ENCODE measurements around the gene MDM1. TPM values are rescaled to one million over a fixed set of nuclear protein-coding genes. Genes with fewer than 3 reads are reported as not detected.

MDM1 gene
- total RNA-seq, 6 experiments from 2014 or later: 7.3 to 9.1 (median 7.8) TPM

DNA sequence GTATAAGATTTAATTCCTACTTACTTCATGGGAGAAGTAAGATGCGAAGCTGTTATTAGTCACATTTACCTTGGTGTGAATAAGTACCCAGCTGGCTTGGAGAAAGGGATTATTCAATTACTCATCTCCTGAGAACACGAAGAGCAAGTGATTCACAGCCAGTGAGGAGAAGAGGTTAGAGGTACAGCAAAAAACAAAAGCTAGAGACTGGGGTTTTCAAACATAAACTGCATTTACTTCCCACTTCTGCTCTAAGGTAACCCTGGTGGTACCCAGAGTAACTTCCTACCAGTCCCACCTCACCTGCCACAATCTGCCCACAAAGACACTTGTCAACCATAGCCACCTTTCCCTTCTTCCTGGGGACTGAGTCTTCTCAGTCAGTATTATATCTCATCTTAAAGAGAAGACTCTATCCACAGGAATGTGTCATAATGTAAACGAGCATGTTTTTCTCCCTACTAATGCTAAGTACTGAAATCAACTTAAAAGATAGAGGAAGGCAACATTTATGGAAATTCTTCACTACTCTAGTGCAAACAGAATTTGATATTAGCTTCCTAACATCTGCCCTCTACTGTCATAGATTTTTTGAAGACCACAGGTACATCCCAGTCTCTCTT, 72.7 kb downstream of the MDM1 start:
- Mint-ChIP-seq H3K4me3 (peak overlapping the region; percentile 4; the same call in 1 of the 2 replicates), H3K27ac (peak overlapping the region; percentile 41; the same call in 1 of the 2 replicates), H3K4me1 (ENCODE audit: low read depth) (peaks cover 17% of the 10 kb centered on the region), H3K36me3 (ENCODE audit: low read depth) (no peaks in the 10 kb centered on the region), H3K27me3 (ENCODE audit: insufficient read depth) (peaks cover 31% of the 10 kb centered on the region), H3K9me3 (no peaks in the 10 kb centered on the region)
- DNase-seq: peak; percentile 74
- TF ChIP-seq, protein P1, sequence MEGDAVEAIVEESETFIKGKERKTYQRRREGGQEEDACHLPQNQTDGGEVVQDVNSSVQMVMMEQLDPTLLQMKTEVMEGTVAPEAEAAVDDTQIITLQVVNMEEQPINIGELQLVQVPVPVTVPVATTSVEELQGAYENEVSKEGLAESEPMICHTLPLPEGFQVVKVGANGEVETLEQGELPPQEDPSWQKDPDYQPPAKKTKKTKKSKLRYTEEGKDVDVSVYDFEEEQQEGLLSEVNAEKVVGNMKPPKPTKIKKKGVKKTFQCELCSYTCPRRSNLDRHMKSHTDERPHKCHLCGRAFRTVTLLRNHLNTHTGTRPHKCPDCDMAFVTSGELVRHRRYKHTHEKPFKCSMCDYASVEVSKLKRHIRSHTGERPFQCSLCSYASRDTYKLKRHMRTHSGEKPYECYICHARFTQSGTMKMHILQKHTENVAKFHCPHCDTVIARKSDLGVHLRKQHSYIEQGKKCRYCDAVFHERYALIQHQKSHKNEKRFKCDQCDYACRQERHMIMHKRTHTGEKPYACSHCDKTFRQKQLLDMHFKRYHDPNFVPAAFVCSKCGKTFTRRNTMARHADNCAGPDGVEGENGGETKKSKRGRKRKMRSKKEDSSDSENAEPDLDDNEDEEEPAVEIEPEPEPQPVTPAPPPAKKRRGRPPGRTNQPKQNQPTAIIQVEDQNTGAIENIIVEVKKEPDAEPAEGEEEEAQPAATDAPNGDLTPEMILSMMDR (IDR thresholded peaks at IDR 0.05): no peak

DNA sequence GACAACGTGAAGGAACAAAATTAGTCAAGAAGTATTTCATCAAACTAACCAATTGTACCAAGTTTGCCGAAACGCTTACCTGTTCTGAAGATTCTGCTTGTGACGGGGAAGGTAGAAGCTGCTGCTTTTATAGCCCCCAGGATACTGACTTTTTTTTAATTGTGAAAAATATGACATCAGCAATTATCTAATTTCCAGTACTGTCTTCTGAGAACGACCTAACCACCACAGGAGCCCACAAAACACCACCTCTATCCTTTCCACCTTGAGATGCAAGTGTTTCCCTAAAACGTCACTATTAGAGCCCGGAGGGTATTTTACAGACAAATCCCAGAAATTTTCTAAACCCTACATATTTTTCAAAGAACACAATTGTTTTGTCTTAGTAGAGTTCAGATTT, 78.7 kb downstream of the MDM1 start, which contains the start of gene IL22:
IL22 (minus strand) TSS at position 101 of the 400 bp plus-strand sequence. CDS start 156 bp downstream, outside the sequence.
- no peak for DNase-seq
- TF ChIP-seq, protein P1 (IDR thresholded peaks at IDR 0.05): no peak
- no peak within 1 kb of the TSS for H3K27ac Mint-ChIP-seq
- peaks cover under 1% of the 10 kb centered on the region; the same call in 1 of the 2 replicates for H3K4me1 Mint-ChIP-seq (ENCODE audit: low read depth)
- no peaks in the 10 kb centered on the region for H3K36me3 Mint-ChIP-seq (ENCODE audit: low read depth)
- H3K27me3 Mint-ChIP-seq (ENCODE audit: insufficient read depth): peaks cover 50% of the 10 kb centered on the region
- no peak within 1 kb of the TSS for H3K4me3 Mint-ChIP-seq
- H3K9me3 Mint-ChIP-seq: no peaks in the 10 kb centered on the region

DNA sequence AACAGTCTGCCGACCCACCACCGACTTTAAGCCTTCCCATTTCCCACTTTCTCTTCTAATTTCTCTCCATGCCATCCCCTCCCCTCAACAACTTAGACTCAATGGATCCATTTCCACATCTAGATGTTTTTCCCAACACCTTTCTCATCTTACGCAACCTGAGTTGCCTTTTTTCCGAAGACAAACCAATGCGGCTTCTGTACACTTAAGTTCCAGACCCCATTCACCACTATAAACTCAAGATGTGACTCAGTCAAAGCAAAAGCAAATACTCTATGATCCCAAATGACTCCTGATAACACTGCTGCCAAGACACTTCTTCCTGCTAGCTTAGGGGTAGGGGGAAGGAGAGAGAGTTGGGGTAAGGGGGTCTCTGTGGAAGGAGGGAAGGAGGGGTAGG, 80.1 kb downstream of the MDM1 start:
- TF ChIP-seq, protein P1 (IDR thresholded peaks at IDR 0.05): no peak
- H3K4me1 Mint-ChIP-seq (ENCODE audit: low read depth): no peaks in the 10 kb centered on the region
- no peak overlapping the region for H3K27ac Mint-ChIP-seq
- no peak overlapping the region for H3K4me3 Mint-ChIP-seq
- H3K36me3 Mint-ChIP-seq (ENCODE audit: low read depth): no peaks in the 10 kb centered on the region
- H3K9me3 Mint-ChIP-seq: no peaks in the 10 kb centered on the region
- H3K27me3 Mint-ChIP-seq (ENCODE audit: insufficient read depth): peaks cover 50% of the 10 kb centered on the region
- DNase-seq: no peak

DNA sequence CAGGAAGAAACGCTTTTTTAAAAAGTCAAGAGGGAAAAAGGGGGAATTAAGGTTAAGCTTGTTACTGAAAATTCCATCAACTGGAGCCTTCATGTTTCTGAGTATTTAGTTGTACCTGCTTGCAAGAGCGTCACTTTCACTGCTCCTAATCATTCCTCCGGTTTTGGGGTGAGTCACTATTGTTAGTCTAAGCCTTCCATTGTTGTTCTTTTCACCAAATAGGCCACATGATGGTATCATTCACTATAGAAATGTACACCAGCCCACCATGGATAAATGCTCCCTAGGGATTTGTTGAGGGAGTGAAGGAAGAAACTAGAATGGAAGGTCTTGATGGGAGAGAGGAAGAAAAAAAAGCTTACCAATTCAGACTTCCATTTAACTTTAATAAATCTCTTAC, 81.7 kb downstream of the MDM1 start:
- H3K36me3 Mint-ChIP-seq (ENCODE audit: low read depth): no peaks in the 10 kb centered on the region
- no peak for DNase-seq
- no peak overlapping the region for H3K27ac Mint-ChIP-seq
- peaks cover 1% of the 10 kb centered on the region; the same call in 1 of the 2 replicates for H3K4me1 Mint-ChIP-seq (ENCODE audit: low read depth)
- H3K9me3 Mint-ChIP-seq: no peaks in the 10 kb centered on the region
- peaks cover 51% of the 10 kb centered on the region for H3K27me3 Mint-ChIP-seq (ENCODE audit: insufficient read depth)
- H3K4me3 Mint-ChIP-seq: no peak overlapping the region
- TF ChIP-seq, protein P1 (IDR thresholded peaks at IDR 0.05): no peak

DNA sequence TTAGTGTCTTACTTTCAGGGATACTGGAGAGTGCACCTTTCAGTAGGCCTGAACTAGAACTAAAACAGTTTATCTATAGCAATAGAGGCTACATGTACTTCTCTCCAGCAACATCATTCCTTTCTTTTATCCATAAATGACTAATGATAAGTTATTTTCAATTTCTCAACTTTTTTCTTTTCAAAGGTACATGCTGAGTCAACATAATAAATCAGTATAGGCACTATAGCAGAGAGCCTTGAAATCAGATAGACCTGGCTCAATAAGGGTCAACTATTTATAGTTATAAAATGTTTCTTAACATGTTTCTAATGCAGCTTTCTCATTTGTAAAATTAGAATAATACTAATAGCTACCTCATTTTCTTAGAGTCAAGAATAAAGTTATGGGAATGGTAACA, 84.4 kb downstream of the MDM1 start:
- DNase-seq: no peak
- Mint-ChIP-seq H3K4me3 (no peak overlapping the region), H3K27ac (no peak overlapping the region), H3K36me3 (ENCODE audit: low read depth) (no peaks in the 10 kb centered on the region), H3K27me3 (ENCODE audit: insufficient read depth) (peaks cover 47% of the 10 kb centered on the region), H3K4me1 (ENCODE audit: low read depth) (peaks cover 6% of the 10 kb centered on the region; the same call in 1 of the 2 replicates), H3K9me3 (no peaks in the 10 kb centered on the region)
- TF ChIP-seq, protein P1 (IDR thresholded peaks at IDR 0.05): no peak
